Stimulated activated CD4-positive, alpha-beta T cell treated with anti-CD3 and anti-CD28 coated beads, Interleukin-12 subunit alpha, Interleukin-12 subunit beta, amount 100 ng/mL, for 24 hours (primary cell): ENCODE data around the gene NPAS3.

Source experiments
- DNase-seq, 2 experiments: peaks; one replicate each; pipeline ENCODE4 v3.0.0-alpha.2; 2020; ENCODE audit warnings: low read depth in 2 of 2

The NPAS3 gene

GRCh38 chr14:33323979-33324378, 385.3 kb downstream of the NPAS3 start:
- DNase-seq = no peak

DNA sequence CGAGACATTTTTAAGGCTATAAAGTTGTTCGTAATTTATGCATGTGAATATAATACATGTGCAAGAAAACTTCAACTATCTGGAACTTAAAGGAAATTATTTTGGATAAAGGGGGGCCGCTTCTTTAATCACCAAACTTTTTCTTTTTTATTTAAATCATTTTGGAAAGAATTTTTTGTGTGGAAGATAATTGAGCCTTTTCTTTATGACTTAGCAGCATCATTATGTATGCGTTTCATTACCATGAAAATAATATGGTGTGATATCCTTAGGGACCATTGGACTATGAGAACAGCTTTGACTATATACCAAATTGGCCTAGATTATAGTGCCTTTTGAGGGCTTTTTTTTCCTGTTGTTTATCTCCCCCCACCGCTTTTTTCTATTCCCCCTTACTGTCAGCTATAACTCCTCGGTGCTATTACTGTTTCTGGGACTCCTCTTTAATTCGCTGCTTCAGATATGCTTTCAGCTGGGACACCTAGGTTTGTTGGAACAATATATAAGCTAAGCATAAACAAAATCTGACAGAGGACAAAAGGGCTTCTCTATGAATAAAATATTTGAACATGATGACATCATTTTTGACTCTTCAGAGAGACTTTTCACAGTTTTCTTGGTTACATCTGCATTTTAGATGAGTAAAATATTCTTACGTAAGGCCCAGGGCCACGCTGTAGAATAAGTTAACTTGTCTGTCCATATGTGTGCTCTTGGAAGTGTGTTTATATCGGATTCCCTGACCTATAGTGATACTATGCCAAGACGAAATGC, 392.7 kb downstream of the NPAS3 start:
- no peak for DNase-seq

GRCh38 chr14:33332497-33332896, 393.8 kb downstream of the NPAS3 start:
- DNase-seq = no peak

DNA sequence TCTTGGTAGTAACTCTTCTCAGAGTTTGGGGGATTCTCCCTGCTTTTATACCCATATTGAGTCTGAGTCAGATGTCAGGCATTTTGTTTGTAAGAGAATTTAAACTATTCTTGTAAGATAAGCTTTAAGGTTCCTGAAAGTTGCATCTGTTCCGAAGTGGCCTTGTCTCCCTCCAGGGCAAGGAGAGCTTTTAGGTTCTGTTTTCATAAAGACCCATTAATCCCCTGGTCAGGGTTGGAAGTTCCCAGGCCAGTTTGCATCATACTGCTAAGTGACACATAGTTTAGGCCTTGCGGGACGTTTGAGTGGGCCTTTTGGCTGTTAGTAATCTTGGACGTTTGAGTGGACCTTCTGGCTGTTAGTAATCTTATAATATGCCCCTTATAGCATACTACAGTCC, 396.7 kb downstream of the NPAS3 start:
- no peak for DNase-seq

DNA sequence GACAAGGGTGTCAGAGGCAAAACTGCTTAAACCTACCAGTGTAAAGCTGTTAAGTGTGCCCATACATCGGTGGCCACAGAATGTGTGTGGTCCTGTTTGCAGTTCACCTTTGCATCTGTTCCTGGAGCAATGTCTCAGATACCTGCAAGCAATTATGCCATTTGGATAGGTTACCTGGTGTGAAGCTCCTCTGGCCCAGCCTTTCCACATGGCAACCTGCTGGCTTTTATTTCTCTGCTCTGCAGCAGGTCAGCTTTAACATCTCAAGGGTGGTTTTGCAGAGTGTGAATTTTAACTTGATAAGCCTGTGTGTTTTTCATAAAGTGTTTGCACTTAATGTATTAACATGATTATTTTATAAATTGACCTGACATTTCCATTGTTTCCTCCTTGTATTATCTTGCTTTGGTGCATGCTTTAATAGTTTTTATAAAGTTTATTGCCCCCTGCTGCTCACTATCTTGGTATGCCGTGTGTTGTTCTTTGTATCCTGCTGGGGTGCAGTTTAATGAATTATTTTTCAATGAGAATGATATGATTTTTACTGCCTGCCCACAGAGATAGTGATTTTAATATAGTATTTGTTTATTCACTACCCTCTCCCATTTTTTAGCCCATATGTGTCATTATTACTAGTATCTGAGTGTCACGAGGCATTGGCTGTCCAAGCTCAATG, 403.8 kb downstream of the NPAS3 start:
- no peak for DNase-seq

DNA sequence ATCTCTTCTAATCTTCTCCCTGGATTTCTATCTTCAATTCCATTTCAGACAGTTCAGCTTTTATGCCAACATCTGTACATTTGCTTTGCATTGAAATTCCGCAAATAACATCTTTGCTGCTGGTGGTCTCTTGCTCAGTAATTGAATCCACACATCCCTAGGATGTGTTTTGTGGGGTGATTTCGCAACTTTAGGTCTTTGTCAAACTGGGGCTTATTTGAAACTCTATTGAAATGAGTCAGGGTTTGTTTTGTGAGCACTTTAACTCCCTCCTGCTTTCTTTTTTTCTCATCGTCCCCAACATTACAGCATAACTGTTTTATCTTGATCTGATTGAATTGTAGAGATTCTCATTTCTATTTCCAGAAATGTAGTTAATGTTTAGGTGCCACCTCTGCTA, 404.3 kb downstream of the NPAS3 start:
- no peak for DNase-seq

- DNase-seq = no peak
Measured at GRCh38 chr14:33347796-33348195, 409.1 kb downstream of the NPAS3 start.

- no peak for DNase-seq
Measured at GRCh38 chr14:33348510-33348909, 409.8 kb downstream of the NPAS3 start.

- DNase-seq = no peak
Measured at GRCh38 chr14:33349871-33350270, 411.2 kb downstream of the NPAS3 start.

DNA sequence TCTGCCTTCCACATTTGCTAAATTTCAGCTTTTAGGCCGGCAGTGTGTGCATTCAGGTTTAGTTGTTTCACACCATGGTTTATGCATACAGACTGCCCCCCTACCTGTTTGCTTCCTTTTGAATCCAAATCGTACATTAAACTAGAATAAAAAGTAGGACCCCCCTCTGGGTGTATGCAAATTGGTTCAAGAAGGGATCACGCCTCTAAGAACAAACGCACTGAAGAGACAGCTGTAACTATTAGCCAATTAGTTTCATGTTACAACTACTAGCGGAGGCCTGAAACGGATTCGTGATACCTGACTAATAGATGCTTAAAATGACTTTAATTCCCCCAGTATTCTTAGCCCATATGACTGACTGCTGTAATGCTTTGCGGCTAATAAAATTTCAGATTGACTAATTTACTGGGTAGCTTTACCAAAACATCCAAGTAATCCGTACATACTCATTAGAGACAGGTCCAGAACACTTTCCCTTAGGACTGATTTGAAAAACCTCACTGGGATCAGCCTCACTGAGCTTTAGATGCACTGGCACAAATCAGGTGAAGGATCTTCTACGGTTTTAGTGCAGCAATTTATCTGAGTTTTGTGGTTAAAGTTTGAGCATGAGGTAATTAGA, 411.8 kb downstream of the NPAS3 start:
- DNase-seq = no peak

DNA sequence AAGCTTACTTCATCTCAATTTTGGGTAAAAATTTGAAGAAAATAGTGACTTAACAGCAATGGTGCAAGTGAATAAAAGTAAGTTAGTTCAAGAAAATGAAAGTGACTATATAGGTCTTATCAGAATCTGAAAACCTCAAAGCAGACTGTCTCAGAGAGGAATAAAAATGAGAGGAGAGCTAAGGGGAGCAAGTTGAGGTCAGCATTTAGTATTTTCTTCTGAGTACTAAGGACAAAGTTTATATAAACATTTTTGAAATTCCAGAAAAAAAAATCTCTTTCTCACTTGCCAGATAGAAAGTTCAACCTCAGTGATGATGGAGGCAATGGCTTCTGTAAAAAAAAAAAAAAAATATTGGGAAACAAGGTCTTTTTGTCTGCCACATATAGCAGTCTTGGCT, 414.1 kb downstream of the NPAS3 start:
- no peak for DNase-seq

DNA sequence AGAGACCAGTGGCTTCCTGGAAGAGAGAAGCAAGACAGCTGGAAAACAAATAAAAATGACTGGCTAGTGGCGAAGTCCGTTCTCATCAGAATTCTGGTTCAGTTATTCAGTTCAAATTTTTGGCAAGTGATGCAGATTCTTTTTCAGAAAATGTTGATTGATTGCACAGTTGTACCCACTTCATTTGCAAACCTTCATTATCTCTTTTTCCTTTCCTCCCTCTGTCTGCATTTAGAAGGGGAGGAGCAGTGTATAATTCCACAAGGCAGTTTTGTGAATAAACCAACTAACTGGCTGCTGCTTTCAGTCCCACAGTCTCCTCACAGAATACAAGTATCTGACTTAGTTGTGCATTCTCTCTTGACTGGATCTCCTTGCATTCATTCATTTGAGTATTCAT, 417.5 kb downstream of the NPAS3 start:
- no peak for DNase-seq

GRCh38 chr14:33357225-33358010, 418.7 kb downstream of the NPAS3 start:
- DNase-seq = no peak

GRCh38 chr14:33359288-33359881, 420.7 kb downstream of the NPAS3 start:
- no peak for DNase-seq

DNA sequence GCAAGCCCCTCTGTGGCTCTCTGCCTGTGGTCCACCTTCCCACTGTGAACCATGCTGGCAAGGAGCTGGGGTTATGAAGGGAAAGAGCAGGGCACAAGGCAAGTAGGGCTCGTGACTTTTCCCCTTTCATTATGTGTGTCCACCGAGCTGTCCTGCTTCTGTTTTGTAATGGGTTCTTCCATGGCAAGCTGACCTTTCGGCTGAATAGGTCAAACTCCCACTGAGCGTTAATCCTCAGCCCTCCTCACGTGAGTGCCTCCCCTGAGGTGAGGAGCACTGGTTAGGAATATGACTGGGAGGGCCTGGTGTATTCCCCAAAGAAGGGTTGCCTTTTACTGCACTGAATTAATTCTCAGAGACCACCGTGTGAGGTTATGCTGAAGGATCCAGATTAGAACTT, 424.3 kb downstream of the NPAS3 start:
- DNase-seq = no peak

GRCh38 chr14:33363682-33364081, 425.0 kb downstream of the NPAS3 start:
- DNase-seq = no peak

- no peak for DNase-seq
Measured at GRCh38 chr14:33364466-33364865, 425.8 kb downstream of the NPAS3 start.

GRCh38 chr14:33369041-33369440, 430.4 kb downstream of the NPAS3 start:
- no peak for DNase-seq

GRCh38 chr14:33369972-33370371, 431.3 kb downstream of the NPAS3 start:
- no peak for DNase-seq

DNA sequence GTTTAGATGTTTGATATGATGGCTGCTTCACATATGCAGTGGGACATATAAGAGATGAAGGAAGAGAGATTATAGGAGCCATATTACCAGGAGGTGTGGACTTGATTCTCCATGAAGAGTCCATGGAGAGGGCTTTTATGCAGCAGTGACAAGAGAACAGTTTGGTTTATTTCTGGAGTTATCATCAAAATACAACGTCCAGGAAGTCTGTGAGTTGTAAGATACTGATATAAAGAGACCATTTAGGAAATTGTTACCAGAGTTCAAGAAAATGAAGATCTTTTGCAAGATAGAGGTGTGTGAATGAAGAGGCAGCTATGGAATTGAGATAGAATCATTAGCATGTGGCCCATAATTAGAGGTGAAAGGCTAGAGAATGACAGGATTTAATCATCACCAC, 431.7 kb downstream of the NPAS3 start:
- no peak for DNase-seq

GRCh38 chr14:33375196-33375595, 436.5 kb downstream of the NPAS3 start:
- DNase-seq = no peak

- DNase-seq = no peak
Measured at GRCh38 chr14:33375786-33376185, 437.1 kb downstream of the NPAS3 start.
